CD4-positive, alpha-beta T cell (primary cell): Measurements from ENCODE around the gene NAIF1. TPM values are rescaled to one million over a fixed set of nuclear protein-coding genes. Genes with fewer than 3 reads are reported as not detected.

Experiments used
- ATAC-seq: fragments of 200-7000 bp; cut with Tn5 transposase; one replicate; pipeline ENCODE4 v1.10.0; 2022; ENCODE audit warnings: mild to moderate bottlenecking; ENCODE audit not compliant: poor library complexity
- CTCF ChIA-PET: fragments of 350-600 bp; sonication (Branson Sonifier 250); formaldehyde crosslinking; loops from one replicate; lab custom pipeline; 2021; ENCODE audit warnings: antibody characterized with exemption, inconsistent platforms; lab: Charles Lee
- POLR2A ChIA-PET: fragments of 350-600 bp; sonication (Branson Sonifier 250); formaldehyde crosslinking; loops from one replicate; lab custom pipeline; 2021; ENCODE audit warnings: antibody characterized with exemption, inconsistent platforms; lab: Charles Lee
- DNase-seq, 14 experiments: peaks; one replicate each; pipeline ENCODE4 v3.0.0-alpha.2; 2013 to 2020; ENCODE audit warnings: mixed read lengths in 2 of 14
- H3K27ac ChIP-seq, 2 donors: one replicate each; pipeline versions ENCODE4 v1.5.1 to v1.7.0; 2013; ENCODE audit warnings: low read length in 2 of 2, low read depth in 1 of 2, mild to moderate bottlenecking in 1 of 2
- H3K27me3 ChIP-seq, 2 experiments: 1 replicate in 1 of 2; 2 replicates in 1 of 2; pipeline versions ENCODE4 v1.6.1 to v1.7.0; 2013; ENCODE audit warnings: low read length in 2 of 2, control low read depth in 1 of 2, mild to moderate bottlenecking in 1 of 2, moderate library complexity in 1 of 2; ENCODE audit not compliant: insufficient read depth in 2 of 2, control insufficient read depth in 1 of 2
- H3K36me3 ChIP-seq: one replicate; pipeline ENCODE4 v1.6.1; 2013; ENCODE audit warnings: low read length, control low read depth; ENCODE audit not compliant: insufficient read depth
- H3K4me1 ChIP-seq: one replicate; pipeline ENCODE4 v1.6.1; 2013; ENCODE audit warnings: low read length, control low read depth; ENCODE audit not compliant: insufficient read depth
- H3K4me3 ChIP-seq: one replicate; pipeline ENCODE4 v1.5.1; 2013; ENCODE audit warnings: mild to moderate bottlenecking, low read length, moderate library complexity
- H3K9me3 ChIP-seq, 2 experiments: 1 replicate in 1 of 2; 2 replicates in 1 of 2; pipeline versions ENCODE4 v1.6.1 to v1.7.0; 2013; ENCODE audit warnings: low read length in 2 of 2, mild to moderate bottlenecking in 2 of 2, control low read depth in 1 of 2, moderate library complexity in 1 of 2; ENCODE audit not compliant: control insufficient read depth in 1 of 2, insufficient read depth in 1 of 2
- H3K27ac Mint-ChIP-seq: one replicate; pipeline ENCODE4 v1.8.0; 2020; ENCODE audit warnings: mixed read lengths
- H3K27me3 Mint-ChIP-seq: one replicate; pipeline ENCODE4 v1.8.0; 2021; ENCODE audit warnings: mixed read lengths
- H3K36me3 Mint-ChIP-seq: one replicate; pipeline ENCODE4 v1.8.0; 2021; ENCODE audit warnings: low read depth, mixed read lengths
- H3K4me1 Mint-ChIP-seq: one replicate; pipeline ENCODE4 v1.8.0; 2021; ENCODE audit warnings: low read depth, mixed read lengths
- H3K4me3 Mint-ChIP-seq: one replicate; pipeline ENCODE4 v1.8.0; 2020; ENCODE audit warnings: mild to moderate bottlenecking, mixed read lengths
- H3K9me3 Mint-ChIP-seq: one replicate; pipeline ENCODE4 v1.8.0; 2020; ENCODE audit warnings: mixed read lengths
- CTCF ChIP-seq: fragments of 200-600 bp; IDR thresholded peaks from one replicate; pipeline ENCODE4 v1.8.0; 2022; ENCODE audit warnings: antibody characterized with exemption, mild to moderate bottlenecking
- intact Hi-C, 2 experiments: fragments of 100-400 bp; cut with DNase I in 1 of 2; cut with micrococcal nuclease in 1 of 2; formaldehyde crosslinking; loops; one replicate each; pipeline versions ENCODE4 v1.15.1 to v1.9.0; 2023 to 2025; cut with DNase I, micrococcal nuclease
- total RNA-seq, 174 experiments: library from RNA in 2 of 174; stranded (reverse) in 2 of 174; gene quantifications; one replicate each; pipeline ENCODE4 v1.2.3 and lab custom pipeline; 2021 to 2026

NAIF1 gene
- total RNA-seq, 2 experiments from 2014 or later, result 11.5 to 16.8 TPM

GRCh38 chr9:128099932-128100491 is 32.9 kb upstream of the NAIF1 start:
- no peak overlapping the region for H3K4me3 Mint-ChIP-seq
- no peak for TF ChIP-seq CTCF
- POLR2A ChIA-PET, result interaction anchor here (0.6 to 1.4 kb wide), 6 partner anchors 9 to 34 kb away, joined by 3 to 5 read pairs (median 4); partner anchors contain the start of gene NAIF1
- no peak overlapping the region for H3K4me3 ChIP-seq
- CTCF ChIA-PET, result interaction anchor here (1.4 kb wide), 1 partner anchor 17 kb away, joined by 3 read pairs; no protein-coding TSS in a partner anchor
- H3K9me3 ChIP-seq, result no peaks in the 10 kb centered on the region
- no peaks in the 10 kb centered on the region for H3K27me3 ChIP-seq
- DNase-seq (peak in 1 of 14 experiments; percentile 18), ATAC-seq (no peak)
- peak overlapping the region; percentile 61 for H3K27ac Mint-ChIP-seq
- intact Hi-C loops, result loop anchor here in 1 of 2 experiments (5.0 to 10.0 kb wide), 2 partner anchors 45 to 148 kb away; no protein-coding TSS in a partner anchor
- no peaks in the 10 kb centered on the region for H3K9me3 Mint-ChIP-seq
- peaks cover 66% of the 10 kb centered on the region for H3K4me1 ChIP-seq
- peaks cover 61% of the 10 kb centered on the region for H3K4me1 Mint-ChIP-seq
- H3K36me3 ChIP-seq, result peaks cover 60% of the 10 kb centered on the region
- H3K27ac ChIP-seq, result no peak overlapping the region
- no peaks in the 10 kb centered on the region for H3K27me3 Mint-ChIP-seq
- peaks cover 65% of the 10 kb centered on the region for H3K36me3 Mint-ChIP-seq

GRCh38 chr9:128099231-128099931 is 32.3 kb upstream of the NAIF1 start:
- ATAC-seq (no peak), DNase-seq (no peak)
- ChIA-PET CTCF (interaction anchor here (1.4 kb wide), 1 partner anchor 18 kb away, joined by 3 read pairs; no protein-coding TSS in a partner anchor), POLR2A (interaction anchor here (1.1 to 1.4 kb wide), 3 partner anchors 8 to 28 kb away, joined by 4 to 5 read pairs (median 4); no protein-coding TSS in a partner anchor)
- TF ChIP-seq CTCF, result no peak
- H3K36me3 ChIP-seq, result peaks cover 63% of the 10 kb centered on the region
- no peak overlapping the region for H3K4me3 ChIP-seq
- intact Hi-C loops, result no loop called here
- H3K4me1 ChIP-seq, result peaks cover 71% of the 10 kb centered on the region
- H3K27ac Mint-ChIP-seq, result peak overlapping the region; percentile 61
- no peaks in the 10 kb centered on the region for H3K27me3 ChIP-seq
- H3K4me3 Mint-ChIP-seq, result peak overlapping the region; percentile 51
- no peaks in the 10 kb centered on the region for H3K9me3 ChIP-seq
- peaks cover 63% of the 10 kb centered on the region for H3K36me3 Mint-ChIP-seq
- no peaks in the 10 kb centered on the region for H3K9me3 Mint-ChIP-seq
- peaks cover 67% of the 10 kb centered on the region for H3K4me1 Mint-ChIP-seq
- peak overlapping the region in 1 of 2 donors; percentile 16 for H3K27ac ChIP-seq
- no peaks in the 10 kb centered on the region for H3K27me3 Mint-ChIP-seq

GRCh38 chr9:128098297-128099230 is 31.4 kb upstream of the NAIF1 start:
- H3K4me3 Mint-ChIP-seq, result peak overlapping the region; percentile 51

More at GRCh38 chr9:128098297-128099230, 31.4 kb upstream of the NAIF1 start:
- DNase-seq (peak in 13 of 14 experiments; percentile 25 to 82 (median 55)), ATAC-seq (peak; percentile 71)
- H3K9me3 Mint-ChIP-seq, result no peaks in the 10 kb centered on the region
- no peak for TF ChIP-seq CTCF
- Histone ChIP-seq H3K27me3 (no peaks in the 10 kb centered on the region), H3K4me1 (peaks cover 71% of the 10 kb centered on the region), H3K9me3 (no peaks in the 10 kb centered on the region), H3K4me3 (no peak overlapping the region), H3K36me3 (peaks cover 55% of the 10 kb centered on the region), H3K27ac (no peak overlapping the region)
- intact Hi-C loops, result no loop called here
- ChIA-PET CTCF (interaction anchor here (0.8 to 1.4 kb wide), 2 partner anchors 8 to 19 kb away, joined by 3 read pairs; no protein-coding TSS in a partner anchor), POLR2A (interaction anchor here (1.1 to 1.7 kb wide), 3 partner anchors 8 to 31 kb away, joined by 4 to 7 read pairs (median 4); partner anchors contain the start of gene NAIF1)
- H3K27ac Mint-ChIP-seq, result peak overlapping the region; percentile 78
- no peaks in the 10 kb centered on the region for H3K27me3 Mint-ChIP-seq
- H3K4me1 Mint-ChIP-seq, result peaks cover 66% of the 10 kb centered on the region
- peaks cover 58% of the 10 kb centered on the region for H3K36me3 Mint-ChIP-seq
